ACHN (cell line): ENCODE data around the gene ABCC1.
"Not testable (repeated sequence)": the region's sequence is repeated elsewhere in the genome, so short reads cannot be mapped to it uniquely, and the experiment has no call there.

Source experiments
- DNase-seq: peaks from one replicate; pipeline ENCODE4 v3.0.0-alpha.2; 2015
- in situ Hi-C: cut with HindIII; loops from 2 replicates; pipeline ENCODE4 v1.10.0; 2017; ENCODE audit warnings: low sequenced_read_pairs, low pct_ligation_motif_present, low pct_unique_long_range_greater_than_20kb

The ABCC1 gene

GRCh38 chr16:15949210-15950160 is at the start of gene ABCC1:
TSS of gene ABCC1 (plus strand) at chr16:15949616. CDS start at chr16:15949752, 136 bp downstream.
- in situ Hi-C loops: no loop called here
- DNase-seq: peak; percentile 61

- no peak for DNase-seq
- in situ Hi-C loops: no loop called here
Observed at GRCh38 chr16:15900357-15900756, 49.1 kb upstream of the ABCC1 start.

- DNase-seq: no peak
- in situ Hi-C loops: no loop called here
Observed at GRCh38 chr16:15900901-15901500, 48.4 kb upstream of the ABCC1 start.

- no peak for DNase-seq
- in situ Hi-C loops: no loop called here
Observed at GRCh38 chr16:15903960-15904359, 45.5 kb upstream of the ABCC1 start.

GRCh38 chr16:15906439-15906838 is 43.0 kb upstream of the ABCC1 start:
- DNase-seq: no peak
- in situ Hi-C loops: no loop called here

- in situ Hi-C loops: no loop called here
- peak; percentile 64 for DNase-seq
Observed at GRCh38 chr16:15907863-15908478, 41.4 kb upstream of the ABCC1 start.

- in situ Hi-C loops: no loop called here
Observed at GRCh38 chr16:15911198-15911597, 38.2 kb upstream of the ABCC1 start.

GRCh38 chr16:15913046-15913698 is 36.2 kb upstream of the ABCC1 start:
- in situ Hi-C loops: no loop called here
- no peak for DNase-seq

More at GRCh38 chr16:15911198-15911597, 38.2 kb upstream of the ABCC1 start:
- no peak for DNase-seq

GRCh38 chr16:15915555-15916081 is 33.8 kb upstream of the ABCC1 start:
- no peak for DNase-seq
- in situ Hi-C loops: no loop called here

GRCh38 chr16:15916323-15916722 is 33.1 kb upstream of the ABCC1 start:
- no peak for DNase-seq
- in situ Hi-C loops: no loop called here

GRCh38 chr16:15918314-15918713 is 31.1 kb upstream of the ABCC1 start:
- in situ Hi-C loops, DNase-seq: not testable (repeated sequence)

- DNase-seq: no peak
- in situ Hi-C loops: no loop called here
Observed at GRCh38 chr16:15919331-15919730, 30.1 kb upstream of the ABCC1 start.

- no peak for DNase-seq
- in situ Hi-C loops: no loop called here
Observed at GRCh38 chr16:15924996-15925395, 24.4 kb upstream of the ABCC1 start.

GRCh38 chr16:15925631-15926030 is 23.8 kb upstream of the ABCC1 start:
- no peak for DNase-seq
- in situ Hi-C loops: no loop called here

GRCh38 chr16:15928261-15929104 is 20.9 kb upstream of the ABCC1 start:
- in situ Hi-C loops: no loop called here
- no peak for DNase-seq

GRCh38 chr16:15932939-15933338 is 16.5 kb upstream of the ABCC1 start:
- in situ Hi-C loops: no loop called here
- DNase-seq: no peak

- DNase-seq: no peak
- in situ Hi-C loops: no loop called here
Observed at GRCh38 chr16:15933781-15934180, 15.6 kb upstream of the ABCC1 start.

- DNase-seq: no peak
- in situ Hi-C loops: no loop called here
Observed at GRCh38 chr16:15934991-15935390, 14.4 kb upstream of the ABCC1 start.
